Measurements from ENCODE around the gene CFI.

DNA sequence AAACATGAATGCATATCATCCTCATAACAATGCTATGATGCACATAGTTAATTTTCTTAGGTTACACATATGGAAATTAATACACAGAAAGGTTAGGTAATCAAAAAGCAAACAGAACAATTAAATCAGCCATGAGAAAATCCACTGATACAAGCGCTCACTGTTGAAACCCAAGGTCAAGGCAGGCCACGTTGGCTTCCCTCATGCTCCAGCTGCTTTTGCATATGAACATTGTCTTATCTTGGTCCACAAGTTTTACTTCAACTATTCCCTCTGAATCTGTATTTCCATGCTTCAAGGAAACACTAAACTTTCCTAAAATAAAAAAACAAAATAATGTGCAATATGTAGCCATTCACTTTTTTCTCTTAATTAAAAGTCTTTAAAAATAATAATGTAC is 37.4 kb downstream of the CFI start:
- TF ChIP-seq, protein P1, sequence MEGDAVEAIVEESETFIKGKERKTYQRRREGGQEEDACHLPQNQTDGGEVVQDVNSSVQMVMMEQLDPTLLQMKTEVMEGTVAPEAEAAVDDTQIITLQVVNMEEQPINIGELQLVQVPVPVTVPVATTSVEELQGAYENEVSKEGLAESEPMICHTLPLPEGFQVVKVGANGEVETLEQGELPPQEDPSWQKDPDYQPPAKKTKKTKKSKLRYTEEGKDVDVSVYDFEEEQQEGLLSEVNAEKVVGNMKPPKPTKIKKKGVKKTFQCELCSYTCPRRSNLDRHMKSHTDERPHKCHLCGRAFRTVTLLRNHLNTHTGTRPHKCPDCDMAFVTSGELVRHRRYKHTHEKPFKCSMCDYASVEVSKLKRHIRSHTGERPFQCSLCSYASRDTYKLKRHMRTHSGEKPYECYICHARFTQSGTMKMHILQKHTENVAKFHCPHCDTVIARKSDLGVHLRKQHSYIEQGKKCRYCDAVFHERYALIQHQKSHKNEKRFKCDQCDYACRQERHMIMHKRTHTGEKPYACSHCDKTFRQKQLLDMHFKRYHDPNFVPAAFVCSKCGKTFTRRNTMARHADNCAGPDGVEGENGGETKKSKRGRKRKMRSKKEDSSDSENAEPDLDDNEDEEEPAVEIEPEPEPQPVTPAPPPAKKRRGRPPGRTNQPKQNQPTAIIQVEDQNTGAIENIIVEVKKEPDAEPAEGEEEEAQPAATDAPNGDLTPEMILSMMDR (IDR thresholded peaks at IDR 0.05; ENCODE audit: insufficient read depth, low read length), result no peak
- no peak for TF ChIP-seq SPI1 (IDR thresholded peaks at IDR 0.05; ENCODE audit: borderline replicate concordance, low read depth)
- TF ChIP-seq POLR2AphosphoS5 (IDR thresholded peaks at IDR 0.05; ENCODE audit: low read depth), result no peak
- TF ChIP-seq REST (IDR thresholded peaks at IDR 0.05; ENCODE audit: insufficient replicate concordance, low read depth), result no peak
